NB4 (cell line): ENCODE measurements around the gene NAGA.
A peak's percentile ranks its signal among the peaks of the same experiment; 100 is the strongest.

ENCODE experiments used
- DNase-seq: peaks from one replicate; pipeline ENCODE4 v3.0.0; 2010; ENCODE audit warnings: low read depth
- H3K4me3 ChIP-seq: one replicate; pipeline ENCODE4 v1.5.1; 2011; ENCODE audit warnings: mild to moderate bottlenecking, low read depth, low read length, moderate library complexity
- MYC ChIP-seq: IDR thresholded peaks from 2 replicates; pipeline ENCODE4 v1.6.1; 2011; ENCODE audit warnings: low read depth, low read length
- POLR2A ChIP-seq: IDR thresholded peaks from 2 replicates; pipeline ENCODE4 v1.6.1; 2011; ENCODE audit warnings: mild to moderate bottlenecking; ENCODE audit not compliant: insufficient read length; ENCODE audit errors: extremely low read depth
- TF ChIP-seq, protein P1 (sequence below): IDR thresholded peaks from 2 replicates; pipeline ENCODE4 v1.6.1; 2011; ENCODE audit warnings: low read depth, low read length
- TF ChIP-seq, protein P2 (sequence below): IDR thresholded peaks from one replicate; pipeline ENCODE4 v1.5.1; 2012; ENCODE audit warnings: low read depth, low read length

The NAGA gene

DNA sequence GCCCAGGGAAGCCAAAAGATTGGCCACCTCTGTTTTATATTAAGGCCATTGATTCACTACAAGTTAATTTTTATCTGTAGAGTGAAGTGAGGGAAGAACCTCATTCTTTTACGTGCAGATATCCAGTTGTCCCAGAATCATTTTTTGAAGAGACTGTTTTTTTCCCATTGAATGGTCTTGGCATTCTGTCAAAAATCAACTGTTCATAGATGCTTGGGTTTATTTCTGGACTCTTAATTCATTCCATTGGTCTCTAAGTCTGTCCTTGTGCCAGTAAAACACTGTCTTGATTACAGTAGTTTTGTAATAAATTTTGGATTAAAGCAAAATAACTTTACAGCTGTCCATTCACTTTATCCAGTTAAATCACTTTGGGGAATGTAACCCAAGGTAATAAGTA lies 45.2 kb downstream of the NAGA start:
- TF ChIP-seq, protein P1, sequence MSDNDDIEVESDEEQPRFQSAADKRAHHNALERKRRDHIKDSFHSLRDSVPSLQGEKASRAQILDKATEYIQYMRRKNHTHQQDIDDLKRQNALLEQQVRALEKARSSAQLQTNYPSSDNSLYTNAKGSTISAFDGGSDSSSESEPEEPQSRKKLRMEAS: no peak
- TF ChIP-seq MYC (no peak), POLR2A (no peak)
- TF ChIP-seq, protein P2, sequence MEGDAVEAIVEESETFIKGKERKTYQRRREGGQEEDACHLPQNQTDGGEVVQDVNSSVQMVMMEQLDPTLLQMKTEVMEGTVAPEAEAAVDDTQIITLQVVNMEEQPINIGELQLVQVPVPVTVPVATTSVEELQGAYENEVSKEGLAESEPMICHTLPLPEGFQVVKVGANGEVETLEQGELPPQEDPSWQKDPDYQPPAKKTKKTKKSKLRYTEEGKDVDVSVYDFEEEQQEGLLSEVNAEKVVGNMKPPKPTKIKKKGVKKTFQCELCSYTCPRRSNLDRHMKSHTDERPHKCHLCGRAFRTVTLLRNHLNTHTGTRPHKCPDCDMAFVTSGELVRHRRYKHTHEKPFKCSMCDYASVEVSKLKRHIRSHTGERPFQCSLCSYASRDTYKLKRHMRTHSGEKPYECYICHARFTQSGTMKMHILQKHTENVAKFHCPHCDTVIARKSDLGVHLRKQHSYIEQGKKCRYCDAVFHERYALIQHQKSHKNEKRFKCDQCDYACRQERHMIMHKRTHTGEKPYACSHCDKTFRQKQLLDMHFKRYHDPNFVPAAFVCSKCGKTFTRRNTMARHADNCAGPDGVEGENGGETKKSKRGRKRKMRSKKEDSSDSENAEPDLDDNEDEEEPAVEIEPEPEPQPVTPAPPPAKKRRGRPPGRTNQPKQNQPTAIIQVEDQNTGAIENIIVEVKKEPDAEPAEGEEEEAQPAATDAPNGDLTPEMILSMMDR: no peak
- H3K4me3 ChIP-seq: no peak overlapping the region
- no peak for DNase-seq

DNA sequence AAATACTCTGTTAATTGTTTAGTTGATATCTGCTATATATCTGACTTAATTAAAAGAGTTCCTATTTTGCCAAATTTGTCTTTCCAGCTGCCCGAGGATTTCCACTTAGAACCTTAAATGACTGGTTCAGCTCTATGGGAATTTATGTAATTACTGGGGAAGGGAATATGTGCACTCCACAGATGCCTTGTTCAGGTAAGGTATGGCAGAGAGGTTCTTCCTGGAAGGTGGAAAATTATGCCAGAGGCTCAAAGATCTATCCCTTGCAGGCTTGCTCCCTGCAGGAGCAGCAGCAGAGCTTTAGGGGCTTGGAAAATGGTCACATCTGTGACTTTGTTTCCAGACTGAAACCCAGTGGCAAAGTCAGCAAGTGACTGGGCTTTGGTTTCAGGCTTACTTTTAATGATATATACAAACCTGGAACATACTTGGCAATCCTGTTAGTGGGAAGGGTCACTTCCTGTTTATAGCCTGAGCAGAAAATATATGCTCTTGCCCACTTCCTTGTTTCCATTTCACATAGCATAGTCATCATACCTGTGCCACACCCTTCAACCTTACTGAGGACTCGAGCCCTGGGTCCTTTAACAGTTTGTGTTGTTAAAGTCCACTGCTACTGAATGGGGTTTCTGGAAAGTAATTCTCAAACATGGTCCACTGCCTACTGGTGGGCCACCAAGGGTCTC lies 48.3 kb downstream of the NAGA start:
- H3K4me3 ChIP-seq: no peak overlapping the region
- TF ChIP-seq POLR2A: no peak
- TF ChIP-seq, protein P1: no peak
- TF ChIP-seq, protein P2: no peak
- no peak for TF ChIP-seq MYC
- peak; percentile 42 for DNase-seq

DNA sequence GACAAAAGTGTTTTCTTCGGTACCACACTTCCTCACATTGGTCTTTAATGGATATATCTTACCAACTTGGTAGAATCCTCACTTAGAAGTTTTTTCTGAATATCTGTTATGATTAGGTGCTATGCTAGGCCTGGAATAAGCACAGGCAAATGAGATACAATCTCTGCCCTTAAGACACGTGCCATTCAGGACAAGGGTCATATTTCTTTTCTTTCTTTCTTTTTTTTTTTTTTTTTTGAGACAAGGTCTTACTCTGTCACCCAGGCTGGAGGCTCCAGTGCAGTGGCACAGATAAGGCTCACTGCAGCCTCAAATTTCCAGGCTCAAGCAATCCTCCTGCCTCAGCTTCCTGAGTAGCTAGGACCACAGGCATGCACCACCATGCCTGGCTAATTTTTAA lies 49.0 kb downstream of the NAGA start:
- no peak for DNase-seq

DNA sequence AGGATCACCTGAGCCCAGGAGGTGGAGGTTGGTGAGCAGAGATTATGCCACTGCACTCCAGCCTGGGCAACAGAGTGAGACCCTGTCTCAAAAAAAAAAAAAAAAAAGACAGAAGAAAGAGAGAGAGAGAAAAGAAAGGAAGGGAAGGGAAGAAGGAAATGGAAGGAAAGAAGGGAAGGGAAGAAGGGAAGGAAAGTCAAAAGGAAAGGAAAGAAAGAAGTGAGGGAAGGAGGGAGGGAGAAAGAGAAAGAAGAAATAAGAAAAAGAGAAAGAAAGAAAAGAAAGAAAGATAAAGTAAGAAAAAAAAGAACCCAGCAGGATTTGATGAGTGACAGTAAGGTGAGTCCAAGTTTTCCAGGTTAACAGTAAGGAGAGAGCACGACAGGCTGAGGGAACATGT lies 52.4 kb downstream of the NAGA start:
- no peak for DNase-seq
- no peak overlapping the region for H3K4me3 ChIP-seq
- TF ChIP-seq, protein P2: no peak
- no peak for TF ChIP-seq POLR2A
- TF ChIP-seq, protein P1: no peak
- TF ChIP-seq MYC: no peak

More for the DNA sequence above, 49.0 kb downstream of the NAGA start:
- TF ChIP-seq, protein P1: no peak
- TF ChIP-seq, protein P2: no peak
- no peak for TF ChIP-seq POLR2A
- no peak for TF ChIP-seq MYC
- no peak overlapping the region for H3K4me3 ChIP-seq

DNA sequence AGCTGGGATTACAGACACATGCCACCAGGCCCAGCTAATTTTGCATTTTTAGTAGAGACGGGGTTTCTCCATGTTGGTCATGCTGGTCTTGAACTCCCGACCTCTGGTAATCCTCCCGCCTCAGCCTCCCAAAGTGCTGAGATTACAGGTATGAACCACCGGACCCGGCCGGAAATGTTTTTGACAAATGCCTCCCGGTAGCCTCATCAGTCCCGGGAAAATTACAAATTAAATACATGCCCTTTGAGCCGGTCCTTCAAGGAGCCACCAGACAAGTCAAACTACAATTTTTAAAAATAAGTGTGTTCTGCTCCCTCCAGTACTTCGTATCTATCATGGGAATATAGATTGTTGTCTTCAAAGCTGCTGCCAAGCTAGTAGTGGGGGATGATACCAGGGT lies 54.5 kb downstream of the NAGA start:
- no peak for DNase-seq
- TF ChIP-seq, protein P2: no peak
- TF ChIP-seq, protein P1: no peak
- TF ChIP-seq POLR2A (no peak), MYC (no peak)
- H3K4me3 ChIP-seq: no peak overlapping the region

DNA sequence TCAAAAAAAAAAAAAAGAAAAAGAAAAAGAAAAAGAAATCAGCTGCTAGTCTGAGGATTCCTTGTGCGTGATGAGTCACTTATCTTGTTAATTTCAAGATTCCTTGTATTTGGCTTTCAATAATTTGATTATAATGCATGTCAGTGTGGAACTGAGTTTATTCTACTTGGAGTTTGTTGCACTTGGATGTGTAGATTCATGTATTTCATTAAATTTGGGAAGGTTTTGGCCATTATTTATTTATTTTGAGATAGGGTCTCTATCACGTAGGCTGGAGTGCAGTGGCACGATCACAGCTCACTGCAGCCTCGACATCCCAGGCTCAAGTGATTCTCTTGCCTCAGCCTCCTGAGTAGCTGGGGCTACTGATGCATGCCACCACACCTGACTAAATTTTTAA lies 57.2 kb downstream of the NAGA start:
- TF ChIP-seq, protein P1: no peak
- no peak overlapping the region for H3K4me3 ChIP-seq
- DNase-seq: no peak
